Measurements from ENCODE around the gene EXTL1.

EXTL1 gene

DNA sequence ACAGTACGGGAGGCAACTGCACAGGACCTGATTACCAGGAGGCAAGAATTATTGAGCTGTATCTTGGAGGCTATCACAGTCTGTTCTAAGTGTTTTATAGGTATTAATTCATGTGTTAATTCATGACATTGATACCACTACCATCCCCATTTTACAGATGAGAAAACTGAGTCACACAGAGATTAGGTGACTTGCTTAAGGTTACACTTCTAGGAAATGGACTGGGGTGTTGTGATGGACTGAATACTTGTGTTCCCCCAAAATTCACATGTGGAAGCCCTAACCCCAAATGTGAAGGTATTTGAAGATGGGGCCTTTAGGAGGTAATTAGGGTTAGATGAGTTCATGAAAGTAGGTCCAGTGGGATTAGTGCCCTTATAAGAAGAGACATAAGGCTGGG lies 55.9 kb downstream of the EXTL1 start:
- TF ChIP-seq, protein P1, sequence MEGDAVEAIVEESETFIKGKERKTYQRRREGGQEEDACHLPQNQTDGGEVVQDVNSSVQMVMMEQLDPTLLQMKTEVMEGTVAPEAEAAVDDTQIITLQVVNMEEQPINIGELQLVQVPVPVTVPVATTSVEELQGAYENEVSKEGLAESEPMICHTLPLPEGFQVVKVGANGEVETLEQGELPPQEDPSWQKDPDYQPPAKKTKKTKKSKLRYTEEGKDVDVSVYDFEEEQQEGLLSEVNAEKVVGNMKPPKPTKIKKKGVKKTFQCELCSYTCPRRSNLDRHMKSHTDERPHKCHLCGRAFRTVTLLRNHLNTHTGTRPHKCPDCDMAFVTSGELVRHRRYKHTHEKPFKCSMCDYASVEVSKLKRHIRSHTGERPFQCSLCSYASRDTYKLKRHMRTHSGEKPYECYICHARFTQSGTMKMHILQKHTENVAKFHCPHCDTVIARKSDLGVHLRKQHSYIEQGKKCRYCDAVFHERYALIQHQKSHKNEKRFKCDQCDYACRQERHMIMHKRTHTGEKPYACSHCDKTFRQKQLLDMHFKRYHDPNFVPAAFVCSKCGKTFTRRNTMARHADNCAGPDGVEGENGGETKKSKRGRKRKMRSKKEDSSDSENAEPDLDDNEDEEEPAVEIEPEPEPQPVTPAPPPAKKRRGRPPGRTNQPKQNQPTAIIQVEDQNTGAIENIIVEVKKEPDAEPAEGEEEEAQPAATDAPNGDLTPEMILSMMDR (conservative IDR thresholded peaks at IDR 0.05): no peak
- H3K27ac ChIP-seq: peak overlapping the region; percentile 83; the same call in 1 of the 2 replicates

GRCh38 chr1:26078286-26079177 lies 57.0 kb downstream of the EXTL1 start:
- TF ChIP-seq, protein P1 (conservative IDR thresholded peaks at IDR 0.05): no peak
- H3K27ac ChIP-seq: peak overlapping the region; percentile 83

- H3K27ac ChIP-seq: peak overlapping the region; percentile 83
- TF ChIP-seq, protein P1 (conservative IDR thresholded peaks at IDR 0.05): no peak
These were observed 57.6 kb downstream of the EXTL1 start for GRCh38 chr1:26079178-26079563.

DNA sequence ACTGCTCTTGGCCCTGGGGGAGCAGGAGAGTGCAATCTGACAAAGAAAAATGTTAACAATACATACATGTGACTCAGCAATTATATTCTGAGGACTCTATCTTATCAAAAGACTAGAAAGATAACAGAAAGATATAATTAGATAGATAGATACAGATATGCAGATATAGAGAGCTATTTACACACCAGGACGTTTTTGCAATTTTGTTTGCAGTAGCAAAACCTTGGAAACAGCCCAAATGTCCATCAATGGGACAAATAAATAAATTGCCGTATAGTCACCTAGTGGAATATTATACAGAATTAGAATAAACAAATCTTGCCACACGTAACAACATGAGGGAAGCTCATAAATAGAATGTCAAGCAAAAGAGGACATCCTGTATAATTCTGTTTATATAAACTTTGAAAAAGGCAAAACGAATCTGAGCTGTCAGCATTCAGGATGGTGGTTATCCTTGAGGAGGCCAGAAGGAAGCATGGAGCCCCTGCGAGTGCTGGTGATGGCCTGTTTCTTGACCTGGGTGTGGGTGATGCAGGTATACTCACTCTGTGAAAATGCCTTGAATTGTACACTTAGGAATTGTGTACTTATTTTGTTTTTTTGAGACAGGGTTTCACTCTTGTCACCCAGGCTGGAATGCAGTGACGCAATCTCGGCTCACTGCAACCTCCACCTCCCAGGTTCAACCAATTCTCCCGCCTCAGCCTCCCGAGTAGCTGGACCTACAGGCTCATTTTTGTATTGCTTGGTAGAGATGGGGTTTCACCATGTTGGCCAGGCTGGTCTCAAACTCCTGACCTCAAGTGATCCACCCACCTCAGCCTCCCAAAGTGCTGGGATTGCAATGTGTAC lies 58.6 kb downstream of the EXTL1 start:
- TF ChIP-seq, protein P1 (conservative IDR thresholded peaks at IDR 0.05): no peak
- H3K27ac ChIP-seq: peak overlapping the region; percentile 83

GRCh38 chr1:26081267-26082019 lies 59.9 kb downstream of the EXTL1 start:
- TF ChIP-seq, protein P1 (conservative IDR thresholded peaks at IDR 0.05): no peak
- H3K27ac ChIP-seq: peak overlapping the region; percentile 83

GRCh38 chr1:26082020-26082350 lies 60.4 kb downstream of the EXTL1 start:
- H3K27ac ChIP-seq: no peak overlapping the region
- TF ChIP-seq, protein P1 (conservative IDR thresholded peaks at IDR 0.05): no peak

GRCh38 chr1:26083208-26083607 lies 61.6 kb downstream of the EXTL1 start:
- TF ChIP-seq, protein P1 (conservative IDR thresholded peaks at IDR 0.05): no peak
- H3K27ac ChIP-seq: no peak overlapping the region

All from VCaP (cell line).